Activated effector memory CD4-positive, alpha-beta T cell treated with anti-CD3 and anti-CD28 coated beads, Interleukin-2, amount 50 U/mL, for 16 hours (primary cell): ENCODE data around the gene TBCD.
A peak's percentile ranks its signal among the peaks of the same experiment; 100 is the strongest.
"Not testable (repeated sequence)": the region's sequence is repeated elsewhere in the genome, so short reads cannot be mapped to it uniquely, and the experiment has no call there.

ENCODE experiments used
- DNase-seq: peaks from one replicate; pipeline ENCODE4 v3.0.0-alpha.2; 2020

TBCD gene

GRCh38 chr17:82959990-82960418 lies 208.1 kb downstream of the TBCD start:
- DNase-seq = peak; percentile 51

- DNase-seq = peak; percentile 52
Measured at GRCh38 chr17:82960419-82961271, 208.8 kb downstream of the TBCD start.

- peak; percentile 51 for DNase-seq
Measured at GRCh38 chr17:82961366-82962162, 209.7 kb downstream of the TBCD start.

- peak; percentile 56 for DNase-seq
Measured at GRCh38 chr17:82962163-82962720, 210.4 kb downstream of the TBCD start.

GRCh38 chr17:82963104-82963950 lies 211.5 kb downstream of the TBCD start:
- peak; percentile 68 for DNase-seq

- DNase-seq = not testable (repeated sequence)
Measured at GRCh38 chr17:82964451-82964850, 212.6 kb downstream of the TBCD start.

GRCh38 chr17:82964851-82965341 lies 213.0 kb downstream of the TBCD start:
- peak; percentile 42 for DNase-seq

- no peak for DNase-seq
Measured at GRCh38 chr17:82965371-82965770, 213.5 kb downstream of the TBCD start.

GRCh38 chr17:82966415-82966814 lies 214.6 kb downstream of the TBCD start:
- DNase-seq = no peak

- DNase-seq = no peak
Measured at GRCh38 chr17:82967268-82968032, 215.6 kb downstream of the TBCD start.

GRCh38 chr17:82968033-82968841 lies 216.4 kb downstream of the TBCD start:
- not testable (repeated sequence) for DNase-seq

- DNase-seq = no peak
Measured at GRCh38 chr17:82970067-82970466, 218.2 kb downstream of the TBCD start.

- DNase-seq = no peak
Measured at GRCh38 chr17:82970818-82971590, 219.1 kb downstream of the TBCD start.

- no peak for DNase-seq
Measured at GRCh38 chr17:82972836-82973372, 221.0 kb downstream of the TBCD start.

GRCh38 chr17:82973456-82974135 lies 221.7 kb downstream of the TBCD start:
- DNase-seq = no peak

GRCh38 chr17:82974136-82974952 lies 222.5 kb downstream of the TBCD start:
- no peak for DNase-seq

- no peak for DNase-seq
Measured at GRCh38 chr17:82976982-82977488, 225.2 kb downstream of the TBCD start.

GRCh38 chr17:82977606-82978005 lies 225.7 kb downstream of the TBCD start:
- no peak for DNase-seq
